Loucy (cell line): Measurements from ENCODE around the gene STK32C.

Experiments used
- H2AFZ ChIP-seq: fragments of 200-600 bp; sonication (generic); 2 replicates; pipeline ENCODE4 v1.6.0; 2016; ENCODE audit warnings: antibody characterized with exemption, mild to moderate bottlenecking, low read length, moderate library complexity
- H3F3A ChIP-seq: fragments of 200-600 bp; 2 replicates; pipeline ENCODE4 v1.6.0; 2016; ENCODE audit warnings: antibody characterized with exemption, low read depth, mild to moderate bottlenecking
- H3K27me3 ChIP-seq: fragments of 200-600 bp; sonication (generic); 2 replicates; pipeline ENCODE4 v1.6.1; 2014; ENCODE audit warnings: low read length, mild to moderate bottlenecking; ENCODE audit not compliant: insufficient read depth, poor library complexity, severe bottlenecking
- H3K36me3 ChIP-seq: fragments of 200-600 bp; sonication (generic); 2 replicates; pipeline ENCODE4 v1.6.1; 2016; ENCODE audit warnings: low read length; ENCODE audit not compliant: insufficient read depth
- H3K4me1 ChIP-seq: fragments of 200-600 bp; sonication (generic); 2 replicates; pipeline ENCODE4 v1.5.1; 2014; ENCODE audit warnings: low read length, mild to moderate bottlenecking; ENCODE audit not compliant: insufficient read depth, poor library complexity, severe bottlenecking
- H3K4me2 ChIP-seq: fragments of 200-600 bp; sonication (generic); 2 replicates; pipeline ENCODE4 v1.6.0; 2014; ENCODE audit warnings: antibody characterized with exemption, low read length, low read depth, mild to moderate bottlenecking; ENCODE audit not compliant: poor library complexity, severe bottlenecking
- H3K4me3 ChIP-seq: fragments of 200-600 bp; sonication (generic); 2 replicates; pipeline ENCODE4 v1.5.1; 2014; ENCODE audit warnings: low read length, mild to moderate bottlenecking, mixed read lengths; ENCODE audit not compliant: poor library complexity, severe bottlenecking
- H3K79me2 ChIP-seq: fragments of 200-600 bp; sonication (generic); 2 replicates; pipeline ENCODE4 v1.6.1; 2014; ENCODE audit warnings: low read length; ENCODE audit not compliant: insufficient read depth
- H3K9ac ChIP-seq: fragments of 200-600 bp; sonication (generic); 2 replicates; pipeline ENCODE4 v1.6.0; 2014; ENCODE audit warnings: mild to moderate bottlenecking, low read depth, low read length, moderate library complexity; ENCODE audit not compliant: poor library complexity, severe bottlenecking
- H3K9me2 ChIP-seq: fragments of 200-600 bp; sonication (generic); replicated peaks from 2 replicates; pipeline ENCODE4 v1.6.1; 2016; ENCODE audit warnings: low read depth, low read length, mixed read lengths
- H3K9me3 ChIP-seq: fragments of 200-600 bp; sonication (generic); 2 replicates; pipeline ENCODE4 v1.6.1; 2014; ENCODE audit warnings: mild to moderate bottlenecking, antibody characterized with exemption, low read length, low read depth; ENCODE audit not compliant: insufficient read depth
- H4K20me1 ChIP-seq: fragments of 200-600 bp; sonication (generic); 2 replicates; pipeline ENCODE4 v1.6.0; 2014; ENCODE audit warnings: antibody characterized with exemption, low read length, mild to moderate bottlenecking; ENCODE audit not compliant: insufficient read depth, poor library complexity, severe bottlenecking
- EZH2phosphoT487 ChIP-seq: fragments of 200-600 bp; IDR thresholded peaks from 2 replicates; pipeline ENCODE4 v1.6.1; 2018; ENCODE audit warnings: antibody characterized with exemption, mild to moderate bottlenecking, moderate library complexity, borderline replicate concordance
- TF ChIP-seq, protein P1 (sequence below): fragments of 200-600 bp; sonication (generic); conservative IDR thresholded peaks from 2 replicates; pipeline ENCODE4 v1.5.1; 2014; ENCODE audit warnings: mild to moderate bottlenecking, antibody characterized with exemption, low read length

STK32C gene

DNA sequence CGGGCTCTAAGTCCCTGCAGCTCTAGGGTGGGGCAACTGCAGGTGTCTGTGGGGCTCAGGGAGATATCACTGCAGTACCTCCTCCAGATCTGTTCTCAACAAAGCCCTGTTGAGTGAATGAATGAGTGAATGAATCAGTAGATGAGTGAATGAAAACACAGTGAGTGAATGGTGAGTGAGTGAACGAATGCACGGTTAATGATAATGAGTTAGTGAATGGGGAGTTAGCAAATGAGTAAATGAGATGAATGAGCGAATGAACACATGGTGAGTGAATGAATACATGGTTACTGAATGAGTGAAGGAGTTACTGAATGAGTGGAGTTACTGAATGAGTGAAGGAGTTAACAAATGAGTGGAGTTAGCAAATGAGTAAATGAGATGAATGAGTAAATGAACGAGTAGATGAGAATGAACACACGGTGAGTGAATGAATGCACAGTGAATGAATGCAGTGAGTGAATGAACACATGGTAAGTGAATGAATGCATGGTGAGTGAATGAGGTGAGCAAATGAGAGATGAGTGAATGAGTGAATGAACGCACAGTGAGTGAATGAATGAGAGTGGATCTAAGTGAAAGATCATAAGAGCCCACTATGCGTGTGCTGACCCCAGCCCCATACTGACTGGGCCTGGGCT, 34.3 kb downstream of the STK32C start:
- Histone ChIP-seq H3F3A (no peaks in the 10 kb centered on the region), H3K9me3 (no peaks in the 10 kb centered on the region; the same call in 1 of the 2 replicates), H3K36me3 (no peaks in the 10 kb centered on the region), H3K27me3 (no peaks in the 10 kb centered on the region), H3K9me2 (no peaks in the 10 kb centered on the region), H3K9ac (no peak overlapping the region), H4K20me1 (no peaks in the 10 kb centered on the region), H3K4me3 (no peak overlapping the region), H3K4me2 (no peak overlapping the region), H3K79me2 (no peaks in the 10 kb centered on the region), H3K4me1 (no peaks in the 10 kb centered on the region), H2AFZ (no peak overlapping the region)
- no peak for TF ChIP-seq EZH2phosphoT487
- TF ChIP-seq, protein P1, sequence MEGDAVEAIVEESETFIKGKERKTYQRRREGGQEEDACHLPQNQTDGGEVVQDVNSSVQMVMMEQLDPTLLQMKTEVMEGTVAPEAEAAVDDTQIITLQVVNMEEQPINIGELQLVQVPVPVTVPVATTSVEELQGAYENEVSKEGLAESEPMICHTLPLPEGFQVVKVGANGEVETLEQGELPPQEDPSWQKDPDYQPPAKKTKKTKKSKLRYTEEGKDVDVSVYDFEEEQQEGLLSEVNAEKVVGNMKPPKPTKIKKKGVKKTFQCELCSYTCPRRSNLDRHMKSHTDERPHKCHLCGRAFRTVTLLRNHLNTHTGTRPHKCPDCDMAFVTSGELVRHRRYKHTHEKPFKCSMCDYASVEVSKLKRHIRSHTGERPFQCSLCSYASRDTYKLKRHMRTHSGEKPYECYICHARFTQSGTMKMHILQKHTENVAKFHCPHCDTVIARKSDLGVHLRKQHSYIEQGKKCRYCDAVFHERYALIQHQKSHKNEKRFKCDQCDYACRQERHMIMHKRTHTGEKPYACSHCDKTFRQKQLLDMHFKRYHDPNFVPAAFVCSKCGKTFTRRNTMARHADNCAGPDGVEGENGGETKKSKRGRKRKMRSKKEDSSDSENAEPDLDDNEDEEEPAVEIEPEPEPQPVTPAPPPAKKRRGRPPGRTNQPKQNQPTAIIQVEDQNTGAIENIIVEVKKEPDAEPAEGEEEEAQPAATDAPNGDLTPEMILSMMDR = no peak

DNA sequence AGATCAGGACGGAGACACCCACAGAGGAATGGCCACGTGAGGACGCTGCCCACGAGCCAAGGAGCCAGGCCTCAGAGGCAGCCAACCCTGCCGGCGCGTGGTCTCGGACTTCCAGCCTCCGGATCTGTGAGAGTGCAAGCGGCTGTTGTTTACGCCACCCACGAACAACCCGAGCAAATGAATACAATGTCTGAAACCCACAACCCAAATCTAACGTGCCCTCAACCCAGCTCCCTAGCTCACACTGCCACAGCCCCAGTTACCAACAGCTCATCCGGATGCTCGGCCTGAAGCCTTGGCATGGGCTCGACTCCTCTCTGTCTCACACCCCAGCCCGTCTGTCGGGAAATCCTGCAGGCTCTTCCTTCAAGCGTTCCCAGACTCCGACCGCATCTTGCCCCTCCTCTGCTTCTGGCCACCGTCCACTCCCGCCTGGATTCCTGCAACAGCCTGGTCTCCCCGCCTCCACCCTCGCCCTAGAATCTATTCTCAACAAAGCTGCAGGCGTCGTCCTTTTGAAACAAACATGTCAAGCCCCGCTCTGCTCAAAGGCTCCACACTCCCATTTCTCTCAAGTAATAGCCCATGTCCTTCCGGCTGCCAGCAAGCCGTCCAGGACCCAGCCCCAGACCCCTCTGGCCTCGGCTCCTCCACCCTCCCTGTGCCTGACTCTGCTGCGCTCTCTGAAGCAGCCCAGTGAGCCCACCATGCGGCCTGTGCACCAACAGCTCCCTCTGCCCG, 35.3 kb downstream of the STK32C start:
- no peaks in the 10 kb centered on the region for H3K9me2 ChIP-seq
- no peaks in the 10 kb centered on the region for H3K36me3 ChIP-seq
- no peaks in the 10 kb centered on the region for H3K4me1 ChIP-seq
- H3K27me3 ChIP-seq = no peaks in the 10 kb centered on the region
- H3K4me3 ChIP-seq = no peak overlapping the region
- H3K9ac ChIP-seq = no peak overlapping the region
- no peaks in the 10 kb centered on the region; the same call in 1 of the 2 replicates for H3K9me3 ChIP-seq
- H3K79me2 ChIP-seq = no peaks in the 10 kb centered on the region
- TF ChIP-seq, protein P1 = no peak
- TF ChIP-seq EZH2phosphoT487 = no peak
- H2AFZ ChIP-seq = no peak overlapping the region
- H3K4me2 ChIP-seq = no peak overlapping the region
- H4K20me1 ChIP-seq = no peaks in the 10 kb centered on the region
- H3F3A ChIP-seq = no peaks in the 10 kb centered on the region

DNA sequence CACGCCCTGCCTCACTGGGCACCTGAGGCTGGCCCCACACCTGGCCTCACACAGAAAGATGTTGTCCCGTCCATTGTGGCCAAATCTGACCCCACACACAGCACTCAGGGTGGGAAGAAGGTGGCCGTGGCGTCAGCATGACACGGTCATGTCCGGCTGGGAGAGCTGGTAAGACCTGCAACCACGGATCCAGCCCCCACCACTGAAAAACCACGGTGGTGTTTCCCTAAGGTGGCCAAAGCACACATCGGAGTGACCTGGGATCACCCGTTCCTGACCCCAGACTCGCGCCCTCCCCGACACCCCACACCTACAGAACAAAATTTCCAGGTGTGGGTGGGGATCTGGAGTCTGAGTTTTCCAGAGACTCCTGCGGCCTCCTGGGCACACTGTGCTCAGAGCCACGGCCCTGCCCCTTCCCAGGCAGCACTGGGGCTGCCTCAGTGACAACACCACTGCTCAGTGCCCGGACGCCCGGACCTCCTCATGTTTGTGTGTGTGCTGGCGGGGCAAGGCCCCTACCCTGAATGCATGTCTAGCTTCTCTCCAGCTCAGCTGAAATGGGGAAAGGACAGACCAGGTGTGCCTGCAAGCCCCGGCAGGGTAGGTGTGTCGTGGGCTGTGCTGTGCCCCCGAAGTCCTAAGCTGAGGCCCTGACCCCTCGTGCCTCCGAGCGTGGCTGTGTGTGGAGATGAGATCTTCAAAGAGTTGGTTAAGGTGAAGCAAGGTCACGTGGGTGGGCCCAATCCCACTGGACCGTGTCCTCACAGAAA, 36.1 kb downstream of the STK32C start:
- Histone ChIP-seq H4K20me1 (no peaks in the 10 kb centered on the region), H3K79me2 (no peaks in the 10 kb centered on the region), H3F3A (no peaks in the 10 kb centered on the region), H3K4me3 (no peak overlapping the region), H3K36me3 (no peaks in the 10 kb centered on the region), H3K4me1 (no peaks in the 10 kb centered on the region), H3K9ac (no peak overlapping the region), H2AFZ (no peak overlapping the region), H3K9me3 (no peaks in the 10 kb centered on the region; the same call in 1 of the 2 replicates), H3K4me2 (no peak overlapping the region), H3K9me2 (no peaks in the 10 kb centered on the region), H3K27me3 (no peaks in the 10 kb centered on the region)
- TF ChIP-seq, protein P1 = no peak
- no peak for TF ChIP-seq EZH2phosphoT487
